Right lobe of liver (tissue), 4 donors: ENCODE data around the gene ETFA.

Experiments
- CTCF ChIP-seq, 4 donors: fragments of 200-600 bp in 3 of 4; fragments of 450-650 bp in 1 of 4; IDR thresholded peaks; one replicate each; pipeline versions ENCODE4 v1.5.1 to v1.8.0; 2016 to 2022; ENCODE audit warnings: antibody characterized with exemption in 4 of 4, mild to moderate bottlenecking in 2 of 4
- POLR2A ChIP-seq: fragments of 450-650 bp; IDR thresholded peaks from one replicate; pipeline ENCODE4 v1.6.1; 2017; ENCODE audit warnings: antibody characterized with exemption, mild to moderate bottlenecking
- donor health status: DM: no; HTN: no; CAD: no.
- donor health status: DM: no; HTN: no; CAD: no.
- donor health status: DM: no; HTN: yes; CAD: no.

DNA sequence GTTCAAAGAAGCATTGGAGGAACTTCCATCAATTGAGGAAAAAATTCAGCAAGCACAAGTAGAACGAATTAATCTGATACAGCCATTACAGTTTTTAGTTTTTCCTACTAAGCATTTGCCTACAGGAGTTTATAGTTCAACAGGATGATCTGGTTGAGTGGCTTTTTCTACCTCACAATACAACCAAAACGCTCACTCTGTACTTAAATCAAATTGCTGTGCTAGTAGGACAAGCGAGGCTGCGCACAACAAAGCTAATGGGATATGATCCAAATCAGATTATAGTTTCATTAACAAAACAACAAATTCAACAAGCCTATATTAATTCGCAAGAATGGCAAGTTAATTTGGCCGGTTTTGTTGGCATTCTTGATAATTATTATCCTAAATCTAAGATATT is 44.2 kb downstream of the ETFA start:
- TF ChIP-seq CTCF (IDR thresholded peaks at IDR 0.05) (no peak), POLR2A (no peak)
